ENCODE results near the gene MANSC4.

Gene MANSC4

DNA sequence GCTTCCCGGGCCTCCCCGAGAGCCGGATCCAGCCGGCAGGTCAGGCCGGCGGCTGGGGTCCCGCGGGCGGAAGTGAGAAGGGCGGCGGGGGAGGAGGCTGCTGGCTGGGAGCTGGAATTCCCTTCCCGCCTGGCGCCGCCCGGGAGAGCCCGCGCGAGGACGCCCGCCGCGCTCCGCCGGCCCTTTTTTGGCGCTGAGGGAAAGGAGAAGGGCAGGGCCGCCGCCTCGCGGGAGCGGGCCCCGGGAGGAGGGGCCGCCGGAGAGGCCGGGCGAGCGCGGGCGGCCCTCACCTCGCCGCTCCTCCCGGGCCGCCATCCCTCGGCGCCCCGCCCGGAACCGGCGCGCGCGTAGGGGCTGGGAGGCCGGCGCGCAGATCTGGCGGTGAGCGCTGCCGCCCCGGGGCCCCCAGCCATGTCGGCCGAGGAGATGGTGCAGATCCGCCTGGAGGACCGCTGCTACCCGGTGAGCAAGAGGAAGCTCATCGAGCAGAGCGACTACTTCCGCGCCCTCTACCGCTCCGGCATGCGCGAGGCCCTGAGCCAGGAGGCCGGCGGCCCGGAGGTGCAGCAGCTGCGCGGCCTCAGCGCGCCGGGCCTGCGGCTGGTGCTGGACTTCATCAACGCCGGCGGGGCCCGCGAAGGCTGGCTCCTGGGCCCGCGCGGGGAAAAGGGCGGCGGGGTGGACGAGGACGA is at the start of gene MANSC4, which contains the start of gene KLHL42:
MANSC4 (minus strand) TSS at position 317 of the 692 bp plus-strand sequence. CDS start 8,960 bp downstream, outside the sequence.
KLHL42 (plus strand) TSS at position 314 of the 692 bp plus-strand sequence; CDS start at position 412, 98 bp downstream.
- peak in 13 of 14 donors; percentile 49 to 89 (median 74) for DNase-seq

DNA sequence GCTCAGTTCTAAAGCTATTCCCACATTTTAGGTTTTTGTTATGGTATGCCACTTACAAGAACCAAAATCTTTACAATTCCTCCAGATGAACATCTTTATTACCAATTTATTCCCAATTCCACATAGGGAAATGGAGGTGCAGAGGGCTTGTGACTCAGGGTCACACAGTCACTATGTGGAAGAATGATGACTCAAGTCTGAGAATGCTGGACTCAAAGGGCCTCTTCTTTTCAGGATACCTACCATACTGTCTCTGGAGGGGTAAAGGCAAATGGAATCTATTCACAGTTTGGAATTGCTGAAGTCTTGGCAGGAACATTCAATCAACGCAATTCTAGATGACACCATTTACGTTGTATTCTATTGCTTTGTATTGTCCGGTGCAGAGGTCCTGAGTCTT is 48.2 kb upstream of the MANSC4 start:
- no peak for DNase-seq

DNA sequence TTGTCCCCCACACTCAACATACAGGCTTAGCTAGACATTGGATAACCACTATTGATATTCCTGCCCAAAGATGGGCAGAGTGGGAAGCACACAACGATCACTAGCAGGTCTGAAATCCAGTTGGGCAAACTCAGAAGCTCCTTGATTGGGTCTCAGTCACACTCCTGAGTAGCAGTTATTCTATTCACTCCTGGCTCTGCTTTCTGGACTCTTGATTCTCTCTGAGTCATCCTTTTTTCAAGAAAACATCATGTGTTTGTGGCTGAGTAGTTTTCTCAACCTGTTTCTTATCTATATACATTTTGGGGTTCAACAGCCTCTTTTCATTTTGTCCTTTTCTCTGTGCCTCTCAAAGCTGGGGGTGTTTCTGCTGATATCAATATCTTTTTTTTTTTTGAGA is 46.0 kb upstream of the MANSC4 start:
- DNase-seq, result no peak

DNA sequence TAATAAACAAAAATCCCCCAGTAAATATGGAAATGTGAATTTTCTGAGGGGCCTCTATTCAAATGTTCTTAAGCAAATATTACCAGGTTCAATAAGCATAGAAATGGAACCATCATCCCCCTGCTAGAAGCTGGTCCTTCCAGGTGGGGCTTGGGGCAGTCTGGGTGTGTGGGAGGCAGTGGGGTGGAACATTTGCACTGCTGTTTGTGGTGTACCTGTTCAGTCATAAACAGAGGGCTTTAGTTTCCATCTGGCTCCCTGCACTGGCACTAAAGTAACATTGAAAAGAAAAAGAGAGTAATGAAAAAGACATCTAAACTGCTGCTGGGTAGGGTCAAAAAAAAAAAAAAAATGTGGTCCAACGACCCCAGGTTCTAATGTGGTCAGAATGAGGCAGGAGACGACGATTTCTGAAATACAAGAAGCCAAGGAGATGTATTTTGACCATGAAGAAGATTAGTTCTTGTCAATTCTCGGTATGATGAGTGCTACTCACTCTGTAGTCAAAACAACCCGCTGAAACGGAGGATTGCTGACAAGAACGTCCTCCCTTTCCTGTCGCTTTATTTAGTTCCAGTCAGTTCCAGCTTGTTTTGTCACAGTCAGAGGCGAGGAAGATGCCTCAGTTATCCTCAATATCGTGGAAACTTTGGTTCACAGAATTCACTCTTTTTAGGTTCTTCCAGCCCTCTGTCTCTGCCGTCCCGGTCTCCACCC is 44.2 kb upstream of the MANSC4 start:
- no peak for DNase-seq

DNA sequence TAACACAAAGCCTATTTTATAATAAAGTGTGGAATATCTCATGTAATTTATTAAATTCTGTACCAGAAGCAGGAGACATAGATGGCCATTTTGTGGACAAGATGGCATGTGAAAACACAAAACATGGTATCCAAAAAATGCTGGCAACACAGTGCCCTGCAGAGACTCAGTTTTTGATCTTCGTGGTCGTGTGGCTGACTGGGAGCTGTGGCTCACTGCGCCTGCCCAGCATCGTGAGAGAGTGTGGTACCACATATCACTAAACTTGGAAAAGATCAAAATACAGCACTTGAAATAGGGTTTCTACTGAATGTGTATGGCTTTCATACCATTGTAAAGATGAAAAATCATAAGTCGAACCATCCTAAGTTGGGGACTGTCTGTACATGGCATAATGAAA is 43.0 kb upstream of the MANSC4 start:
- no peak for DNase-seq

DNA sequence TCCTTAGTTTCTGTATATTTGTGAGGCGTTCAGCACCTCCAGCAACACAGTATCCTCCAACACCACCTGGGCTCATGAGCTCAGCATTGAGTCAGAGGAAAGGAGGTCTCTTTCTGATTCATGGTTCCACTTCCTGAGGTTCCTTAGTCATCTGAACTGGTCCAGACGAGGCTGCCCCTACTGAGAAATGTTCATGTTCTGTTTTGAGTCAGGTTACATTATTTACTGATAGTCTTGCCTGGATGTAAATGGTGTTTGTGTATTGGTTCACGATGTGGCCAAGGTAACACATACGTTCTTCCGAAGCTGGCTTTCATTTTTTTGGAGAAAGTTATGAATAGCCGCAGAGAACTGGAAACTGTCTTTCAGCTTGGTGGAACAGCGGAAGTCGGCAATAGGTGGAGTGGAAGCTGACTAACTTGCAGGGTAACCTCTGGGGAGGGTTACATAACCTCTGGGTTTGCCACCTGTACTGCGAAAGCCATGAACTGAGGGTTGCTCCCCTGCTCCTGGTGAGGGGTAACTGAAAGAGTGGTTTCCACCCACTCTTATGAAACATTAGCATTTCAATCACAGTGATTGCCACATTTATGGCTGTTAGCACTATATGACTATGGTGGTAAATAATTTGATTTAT is 42.2 kb upstream of the MANSC4 start:
- DNase-seq, result no peak

DNA sequence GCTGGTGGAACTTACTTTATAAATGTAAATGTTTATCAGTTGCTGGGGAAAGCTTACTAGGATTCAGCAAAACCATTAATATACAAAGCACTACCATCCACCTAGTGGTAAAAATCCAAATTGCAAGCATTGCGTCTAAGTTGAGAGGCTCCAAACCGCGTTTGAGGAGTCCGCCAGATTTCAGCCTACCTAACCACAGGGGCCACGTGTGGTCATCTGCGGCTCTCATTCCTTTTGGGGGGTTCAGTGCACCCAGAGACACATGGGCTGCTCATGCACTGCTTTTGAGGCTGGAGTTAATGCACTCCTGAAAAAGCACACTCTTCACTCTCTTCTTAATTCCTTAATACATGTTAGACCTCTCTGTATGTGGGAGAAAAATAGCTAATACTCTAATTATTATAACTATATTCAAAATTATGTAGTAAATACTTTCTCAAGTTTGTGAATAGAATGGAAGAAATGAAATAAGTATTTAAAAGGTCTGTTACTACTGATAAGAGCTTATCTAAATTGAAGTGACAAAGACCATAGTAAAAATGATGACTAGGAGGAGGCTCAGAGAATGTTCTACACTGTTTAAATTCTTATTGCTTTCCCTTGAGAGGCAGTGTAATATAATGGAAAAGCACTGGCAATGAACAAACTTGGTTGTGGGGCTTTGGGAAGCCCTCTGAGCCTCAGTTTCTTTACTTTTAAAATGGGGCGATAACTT is 41.4 kb upstream of the MANSC4 start:
- DNase-seq, result peak in 4 of 14 donors; percentile 3 to 29 (median 7)

DNA sequence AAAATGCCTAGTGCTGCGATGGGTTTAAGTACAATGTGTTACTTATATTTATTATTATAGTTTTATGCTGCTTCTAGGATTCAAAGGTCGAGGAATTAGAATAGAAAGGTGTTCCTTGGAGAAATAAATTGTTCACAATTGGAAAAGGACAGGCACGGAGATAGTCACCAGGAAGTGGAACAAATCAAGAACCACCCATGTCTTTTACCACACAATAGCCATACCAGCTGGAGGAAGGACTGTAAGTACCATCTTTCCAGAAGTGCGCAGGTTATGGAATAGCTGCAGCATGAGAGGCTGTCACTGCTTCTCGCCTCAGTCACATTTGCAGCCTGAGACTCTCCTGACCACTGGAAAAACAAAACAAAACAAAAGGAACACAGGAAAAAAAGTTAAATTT is 40.5 kb upstream of the MANSC4 start:
- DNase-seq, result no peak

DNA sequence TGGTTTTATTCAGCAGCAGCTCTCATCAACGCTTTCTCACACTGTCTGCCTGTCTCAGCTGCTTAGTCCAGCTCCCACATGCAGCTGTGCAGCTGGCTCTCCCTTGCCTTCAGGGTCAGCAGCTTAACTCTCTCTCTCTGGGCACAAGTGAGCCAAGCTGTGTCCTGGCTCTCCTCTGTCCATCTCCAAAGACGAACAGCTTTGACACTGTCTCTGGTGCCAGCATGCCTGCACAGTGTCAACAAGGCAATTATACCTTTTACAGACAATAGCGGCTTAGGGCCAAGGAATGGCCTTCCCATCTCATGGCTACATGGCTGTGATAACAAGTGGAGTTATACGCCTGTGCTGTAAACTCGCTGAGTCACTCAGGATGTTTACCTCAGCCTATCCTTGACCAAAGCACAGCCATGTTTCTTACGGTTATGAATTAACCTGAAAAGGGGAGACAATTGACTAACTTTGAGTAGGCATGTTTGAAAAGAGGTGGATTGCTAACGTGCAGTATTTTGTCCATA is 38.4 kb upstream of the MANSC4 start:
- no peak for DNase-seq

DNA sequence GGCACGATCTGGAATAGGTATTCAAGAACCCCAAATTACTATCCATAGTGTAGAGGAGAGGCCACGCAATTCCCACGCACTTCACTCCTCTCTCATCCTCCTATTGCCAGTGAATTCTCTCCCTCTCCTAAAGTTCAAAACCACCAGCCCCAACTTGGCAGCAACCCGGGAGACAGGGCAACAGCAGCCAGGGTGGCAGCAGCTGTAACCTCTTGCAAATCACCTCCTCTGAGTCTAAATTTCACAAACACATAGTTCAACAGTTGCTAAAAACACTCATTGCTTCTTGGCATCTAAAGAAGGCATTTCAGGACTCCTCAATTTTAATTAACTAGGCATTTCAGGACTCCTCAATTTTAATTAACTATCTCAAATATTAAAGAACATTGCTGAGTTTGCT is 37.7 kb upstream of the MANSC4 start:
- no peak for DNase-seq

DNA sequence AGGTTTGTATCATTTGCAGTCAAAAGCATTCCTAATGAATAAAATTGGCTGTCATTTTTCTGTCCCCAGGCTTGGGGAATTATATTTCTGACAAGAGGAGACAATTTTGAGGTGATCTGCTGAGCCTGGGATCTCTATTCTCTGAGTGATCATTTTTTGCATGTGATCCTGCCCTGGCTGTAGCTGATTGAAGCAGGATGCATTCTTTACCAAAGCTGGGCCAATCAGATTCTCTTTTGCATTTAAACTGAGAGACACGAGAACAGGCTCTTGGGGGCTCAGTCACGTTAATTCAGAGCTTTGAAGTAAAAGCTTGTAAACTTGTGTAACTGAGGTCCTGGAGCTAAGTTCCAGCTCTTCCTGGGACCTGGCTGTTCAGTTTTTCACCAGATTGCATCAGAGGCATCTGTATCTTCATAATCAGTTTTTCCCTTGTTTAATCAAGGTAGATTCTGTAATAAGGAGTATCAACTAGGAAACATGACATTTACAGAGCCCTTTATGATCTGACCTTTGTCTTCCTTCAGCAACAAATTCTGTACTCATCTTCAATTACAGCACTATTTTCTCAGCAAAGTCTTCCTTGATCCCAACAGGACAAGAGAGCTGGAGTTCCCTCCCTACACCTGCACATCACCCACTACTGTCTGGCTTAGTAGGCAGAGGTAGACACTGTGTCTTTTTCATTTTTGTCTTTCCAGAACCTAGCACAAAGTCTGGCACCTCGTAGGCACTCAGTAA is 35.0 kb upstream of the MANSC4 start:
- no peak for DNase-seq

DNA sequence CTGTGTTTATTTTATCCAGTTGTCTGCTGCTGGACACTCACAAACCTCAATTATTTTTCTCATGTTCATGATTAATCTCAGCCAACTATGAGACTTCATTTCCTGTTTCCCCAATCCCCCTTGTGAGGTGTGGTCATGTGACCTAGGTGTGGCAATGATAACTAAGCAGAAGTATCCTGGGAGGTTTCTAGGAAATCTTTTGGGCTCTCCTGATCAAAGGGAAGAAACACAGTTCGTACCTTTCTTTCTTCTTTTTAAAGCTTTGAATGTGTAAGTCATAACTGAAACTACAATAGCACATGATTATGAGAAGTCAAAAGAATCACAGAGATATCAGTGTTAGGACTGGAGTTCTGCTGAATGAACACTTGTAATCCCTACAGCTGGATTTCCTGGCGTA is 34.4 kb upstream of the MANSC4 start:
- DNase-seq, result no peak

DNA sequence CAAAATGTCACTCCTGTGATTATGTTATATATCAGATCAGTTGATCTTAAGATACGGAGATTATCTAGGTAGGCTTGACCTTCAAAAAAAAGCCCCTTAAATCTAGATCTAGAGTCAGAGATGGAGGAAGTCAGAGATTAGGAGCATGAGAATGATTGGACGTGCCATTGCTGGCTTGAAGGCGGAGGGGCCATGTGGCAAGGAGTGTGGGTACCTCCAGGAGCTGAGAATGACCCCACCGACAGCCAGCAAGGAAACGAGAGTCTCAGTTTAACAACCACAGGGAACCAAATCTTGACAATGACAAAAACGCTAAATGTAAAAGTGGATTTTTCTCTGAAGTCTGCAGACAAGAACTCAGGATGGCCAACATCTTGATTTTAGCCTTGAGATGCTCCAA is 32.5 kb upstream of the MANSC4 start:
- no peak for DNase-seq

DNA sequence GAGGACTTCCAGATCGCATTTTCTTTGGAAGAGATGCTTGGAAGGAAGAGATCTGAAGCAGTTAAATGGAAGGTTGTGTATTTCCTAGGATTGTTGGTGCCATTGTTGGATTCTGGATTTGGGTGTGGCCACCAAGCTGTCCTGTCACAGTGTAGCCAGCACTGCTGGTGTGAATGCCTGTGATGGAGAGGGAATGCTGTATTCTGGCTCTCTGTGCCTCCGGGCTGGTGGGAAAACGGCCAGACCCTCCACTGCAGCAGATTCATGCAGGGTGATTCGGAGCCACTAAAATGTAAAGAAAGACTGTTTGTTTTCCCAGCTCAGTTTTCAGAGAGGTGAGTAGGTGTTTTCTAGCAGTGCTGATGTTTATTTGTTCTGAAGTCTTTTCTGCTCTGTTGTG is 30.7 kb upstream of the MANSC4 start:
- no peak for DNase-seq

DNA sequence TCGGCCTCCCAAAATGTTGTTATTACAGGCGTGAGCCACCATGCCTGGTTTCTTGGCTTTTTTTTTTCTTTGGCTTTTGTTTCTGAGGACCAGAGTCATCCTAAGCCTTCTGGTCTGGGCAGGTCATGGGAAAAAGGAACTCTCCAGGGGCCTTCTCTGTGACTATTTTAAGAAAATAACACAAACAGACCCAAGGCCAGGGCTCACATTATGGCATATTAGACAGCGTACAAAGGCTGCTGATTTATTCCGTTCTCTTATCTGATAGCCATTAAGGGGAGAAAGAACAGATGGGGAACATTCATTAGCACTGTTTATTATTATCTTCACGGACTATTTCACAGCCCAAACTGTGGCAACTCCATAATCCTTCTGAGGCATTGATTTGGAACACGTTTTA is 28.8 kb upstream of the MANSC4 start:
- DNase-seq, result no peak

DNA sequence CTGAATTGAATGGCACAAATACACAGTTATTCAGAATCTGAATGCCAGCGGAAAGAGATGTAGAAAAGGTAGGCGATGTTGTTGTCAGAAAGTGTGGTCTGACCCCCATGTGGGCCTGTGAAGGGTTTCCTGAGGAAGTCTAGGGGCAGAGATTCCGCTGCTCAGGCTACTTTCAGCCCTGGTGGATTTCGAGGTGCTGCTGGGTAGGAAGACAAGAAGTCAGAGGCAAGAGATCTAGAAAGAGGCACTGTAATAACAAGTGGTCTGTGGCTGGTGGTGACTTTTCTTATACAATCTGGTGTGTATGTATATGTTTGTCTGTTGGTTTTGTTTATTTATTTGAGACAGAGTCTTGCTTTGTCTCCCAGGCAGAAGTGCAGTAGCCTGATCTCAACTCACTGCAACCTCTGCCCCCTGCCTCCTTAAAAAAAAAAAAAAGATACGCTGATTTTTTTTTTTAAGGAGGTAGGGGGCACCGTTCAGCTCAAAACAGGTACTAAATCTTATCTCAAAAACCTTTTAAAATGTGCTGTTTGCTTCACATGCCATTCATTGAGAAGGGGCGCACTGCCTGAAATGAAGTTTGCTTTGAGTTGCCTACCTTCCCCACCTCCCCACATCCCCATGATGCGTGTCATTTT is 27.1 kb upstream of the MANSC4 start:
- DNase-seq, result no peak

DNA sequence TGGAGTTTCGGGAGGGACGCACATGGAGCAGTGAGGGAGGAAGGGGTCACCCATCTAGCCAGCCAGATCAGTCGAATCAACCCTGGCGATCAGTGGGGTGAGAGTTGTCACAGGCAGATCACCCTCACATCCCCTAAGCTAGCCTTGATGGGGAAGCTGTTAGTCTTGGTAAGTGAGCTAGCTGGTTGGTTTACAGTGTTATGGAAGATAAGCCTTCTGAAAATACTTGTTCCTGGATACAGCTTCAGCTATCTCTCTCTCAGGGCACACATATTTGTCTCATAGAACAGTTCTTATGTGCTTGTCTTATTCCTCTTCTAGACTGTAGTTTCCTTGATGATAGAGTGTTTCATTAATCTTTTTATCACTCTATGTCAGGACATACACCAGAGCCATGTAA is 26.2 kb upstream of the MANSC4 start:
- DNase-seq, result no peak

DNA sequence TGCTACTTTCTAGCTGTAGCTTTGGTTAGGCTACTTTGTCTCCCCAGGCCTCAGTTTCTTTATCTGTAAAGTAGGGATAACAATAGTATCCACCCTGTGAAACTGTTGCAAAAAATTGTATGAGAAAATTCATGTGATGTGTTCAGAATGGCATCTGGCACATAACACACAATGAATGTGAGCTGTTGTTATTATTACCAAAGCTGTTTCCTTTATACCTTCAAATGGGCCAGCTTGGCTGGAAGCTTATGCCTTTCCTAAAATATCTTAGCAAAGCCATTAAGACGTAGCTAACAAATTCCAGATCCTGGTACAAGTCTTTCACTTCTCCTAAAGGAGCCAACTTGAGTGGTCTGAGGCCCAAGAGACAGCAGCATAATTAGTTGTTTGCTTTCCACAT is 25.2 kb upstream of the MANSC4 start:
- DNase-seq, result no peak

DNA sequence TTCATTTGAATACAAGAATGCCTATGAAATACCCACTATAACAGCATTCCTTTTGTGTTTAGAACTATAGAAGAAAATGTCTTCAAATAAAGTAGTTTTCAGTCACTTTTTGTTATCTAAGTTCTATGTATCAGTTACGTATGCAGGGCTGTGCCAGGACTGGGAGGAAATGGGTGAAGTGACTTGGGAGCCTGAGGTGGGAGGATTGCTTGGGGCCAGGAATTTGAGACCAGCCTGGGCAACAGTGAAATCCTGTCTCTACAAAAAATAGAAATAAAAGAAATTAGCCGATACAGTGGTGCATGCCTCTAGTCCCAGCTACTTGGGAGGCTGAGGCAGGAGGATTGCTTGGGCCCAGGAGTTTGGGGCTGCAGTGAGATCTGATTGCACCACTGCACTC is 22.9 kb upstream of the MANSC4 start:
- DNase-seq, result no peak

DNA sequence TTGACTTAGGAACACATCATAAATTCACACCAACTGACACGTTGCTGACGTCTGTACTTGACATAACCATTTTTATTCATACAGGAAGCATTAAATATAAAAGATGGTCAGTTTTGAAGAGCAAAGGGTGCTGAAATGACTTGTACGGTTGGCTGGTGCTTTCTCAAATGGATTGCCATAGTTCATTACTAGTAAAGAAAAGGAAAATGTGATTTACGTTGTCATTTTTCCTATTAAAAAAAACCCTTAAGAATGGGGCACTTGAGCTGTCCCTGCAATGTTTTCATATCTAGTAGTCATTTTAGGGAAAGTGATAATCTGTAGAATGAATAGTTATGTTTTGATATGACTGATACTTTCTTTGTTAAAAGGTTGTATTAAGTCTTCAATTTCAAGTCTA is 22.5 kb upstream of the MANSC4 start:
- no peak for DNase-seq

DNA sequence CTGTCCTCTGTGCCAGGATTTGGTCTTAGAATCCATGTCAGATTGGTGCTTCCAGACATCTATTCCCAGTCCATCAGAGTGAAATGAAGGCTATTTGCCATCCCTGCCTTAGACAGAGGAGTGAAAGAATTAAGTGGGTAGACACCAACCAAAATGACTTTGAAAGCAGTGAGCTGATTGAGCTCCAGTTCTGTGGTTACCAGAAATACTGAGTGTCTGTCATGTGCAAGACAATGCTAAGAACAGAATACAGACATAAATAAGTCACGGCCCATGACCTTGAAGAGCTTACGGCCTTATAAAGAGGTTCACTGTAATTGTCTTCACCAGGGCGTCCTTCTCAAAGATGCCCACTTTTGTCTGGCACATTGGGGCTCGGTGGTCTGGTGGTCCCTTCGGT is 21.6 kb upstream of the MANSC4 start:
- no peak for DNase-seq

DNA sequence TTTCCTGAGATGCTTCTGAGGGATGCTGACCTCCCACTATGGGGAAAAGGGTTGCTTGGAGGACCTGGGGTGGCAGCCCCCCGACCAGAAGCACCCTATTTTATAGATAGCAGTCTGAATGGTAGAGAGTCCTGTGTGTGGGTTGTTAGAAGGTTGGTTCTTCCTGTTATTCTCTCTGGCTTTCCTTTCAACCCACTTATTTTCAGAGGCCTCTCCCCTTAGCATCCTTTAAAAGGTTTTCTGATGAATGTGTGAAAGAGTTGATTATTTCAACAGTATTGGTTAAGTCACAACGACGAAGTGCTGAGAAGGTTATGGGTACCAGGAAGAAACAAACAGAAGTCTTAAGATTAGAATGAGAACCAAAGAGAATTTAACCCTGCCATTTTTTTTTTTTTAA is 20.8 kb upstream of the MANSC4 start:
- DNase-seq, result no peak
